GM18498 (cell line): ENCODE results near the gene RIN3.
A peak's percentile ranks its signal among the peaks of the same experiment; 100 is the strongest.

Experiments
- ATAC-seq: cut with Tn5 transposase; IDR thresholded peaks from one replicate; pipeline ENCODE4 v1.9.1; 2021; ENCODE audit warnings: mild to moderate bottlenecking, moderate library complexity; ENCODE audit not compliant: unreplicated experiment

RIN3 gene

DNA sequence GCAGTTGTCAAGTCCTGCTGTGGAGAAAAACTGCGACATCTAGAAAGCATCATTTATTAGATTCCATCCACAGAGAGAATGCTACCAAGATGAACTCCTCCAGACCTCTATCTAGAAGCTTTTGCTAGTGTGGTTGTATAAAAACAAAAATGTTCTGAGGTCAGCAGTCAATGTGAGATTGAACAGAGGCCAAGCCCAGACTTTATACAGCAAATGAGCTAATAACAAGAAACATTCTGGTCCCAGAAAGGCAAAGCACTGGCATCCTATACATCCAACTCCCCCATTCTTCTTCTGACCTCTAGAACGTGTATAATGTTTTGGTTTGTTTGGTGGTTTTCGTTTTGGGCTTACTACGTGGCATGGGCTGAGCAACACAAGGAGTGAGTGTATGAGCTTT, 26.7 kb upstream of the RIN3 start:
- no peak for ATAC-seq

DNA sequence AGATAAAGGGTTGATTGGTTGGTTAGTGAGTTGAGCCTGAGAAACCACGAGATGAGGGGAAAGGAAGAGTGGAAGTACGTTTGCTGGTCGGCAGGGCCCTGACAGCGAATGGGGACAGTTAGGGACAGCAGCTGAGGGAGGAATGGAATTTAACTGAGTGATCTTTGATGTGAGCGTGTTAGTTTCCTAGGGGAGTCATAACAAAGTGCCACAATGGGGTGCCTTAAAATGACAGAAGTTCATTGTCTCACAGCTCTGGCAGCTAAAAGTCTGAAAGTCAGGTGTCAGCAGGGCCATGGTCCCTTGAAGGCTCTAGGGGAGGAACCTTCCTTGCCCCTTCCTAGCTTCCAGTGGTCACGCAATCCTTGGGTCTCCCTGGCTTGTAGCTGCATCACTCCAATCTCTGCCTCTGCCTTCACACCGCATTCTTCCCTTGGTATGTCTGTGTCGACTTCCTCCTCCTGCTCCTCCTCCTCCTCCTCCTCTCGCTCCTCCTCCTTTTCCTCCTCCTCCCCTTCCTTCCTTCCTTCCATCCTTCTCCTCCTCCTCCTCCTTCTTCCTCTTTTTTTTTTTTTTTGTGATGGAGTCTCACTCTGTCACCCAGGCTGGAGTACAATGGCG, 26.0 kb upstream of the RIN3 start:
- no peak for ATAC-seq

DNA sequence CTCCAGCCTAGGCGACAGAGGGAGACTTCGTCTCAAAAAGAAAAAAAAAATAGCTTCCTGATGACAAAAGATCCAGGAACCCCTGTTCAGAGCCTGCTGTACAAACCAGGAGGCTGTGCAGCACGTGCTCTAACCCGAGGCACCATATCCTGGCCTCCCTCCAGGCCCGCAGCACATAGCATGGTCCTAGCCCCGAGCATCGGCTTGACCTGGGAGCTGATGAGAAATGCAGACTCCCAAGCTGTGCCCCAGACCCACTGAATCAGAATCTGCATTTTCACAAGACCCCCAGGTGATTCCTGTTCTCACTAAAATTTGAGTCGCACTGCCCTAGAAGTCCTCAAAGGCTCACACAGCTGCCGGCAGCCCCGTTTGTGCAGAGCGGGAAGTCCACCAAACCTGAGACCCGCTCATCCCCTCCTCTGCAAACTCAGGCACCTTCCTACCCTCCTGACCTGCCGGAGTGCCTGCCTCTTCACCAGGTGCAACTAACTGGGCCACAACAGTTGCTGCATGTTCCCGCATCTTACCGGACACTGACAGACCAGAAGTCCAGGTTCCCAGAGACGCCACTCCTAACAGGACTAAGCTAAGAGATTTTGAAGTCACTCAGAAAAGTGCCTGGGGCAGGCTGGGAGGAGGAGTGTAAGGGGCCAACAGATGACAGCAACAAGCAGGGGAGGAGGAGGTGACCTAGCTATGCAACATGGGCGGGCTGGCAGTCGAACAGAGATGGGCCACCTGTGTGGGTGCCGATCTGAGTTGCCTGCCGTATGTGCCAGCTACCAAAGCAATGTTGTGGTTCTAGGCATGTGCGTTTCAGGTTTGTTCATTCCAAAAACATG, 24.0 kb upstream of the RIN3 start:
- no peak for ATAC-seq

DNA sequence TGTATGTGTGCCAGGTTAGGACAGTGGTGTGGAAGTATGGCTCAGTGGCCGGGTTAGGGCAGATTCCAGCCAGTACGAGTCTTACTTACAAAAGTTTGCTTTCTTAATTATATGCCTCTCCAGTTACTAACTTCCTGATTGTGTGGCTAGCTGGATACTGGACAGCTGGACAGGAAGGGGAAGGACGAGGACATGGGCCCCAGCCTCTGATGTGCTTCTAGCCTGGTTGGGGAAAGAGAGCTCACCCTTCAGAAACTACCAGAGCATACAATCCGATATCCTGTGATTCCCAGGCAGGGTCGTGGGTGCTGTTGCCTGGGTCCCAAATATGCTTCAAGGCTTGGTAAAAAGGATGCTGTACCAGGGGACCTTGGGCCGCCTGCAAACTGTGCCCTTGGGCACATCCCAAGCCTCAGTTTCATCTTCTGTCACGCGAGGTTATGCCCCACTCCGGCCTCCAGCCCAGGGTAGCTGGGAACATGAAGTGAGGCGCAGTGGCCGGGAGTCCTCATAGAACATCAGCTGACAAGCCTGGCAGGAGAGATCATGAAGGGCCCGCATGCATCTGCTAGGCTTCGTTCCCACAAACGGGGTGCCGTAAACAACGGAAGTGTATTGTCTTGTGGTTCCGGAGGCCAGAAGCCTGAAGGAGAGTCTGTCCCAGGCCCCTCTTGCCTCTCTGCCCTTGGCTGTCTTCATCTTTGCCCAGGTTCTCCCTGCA, 23.2 kb upstream of the RIN3 start:
- ATAC-seq, result no peak

DNA sequence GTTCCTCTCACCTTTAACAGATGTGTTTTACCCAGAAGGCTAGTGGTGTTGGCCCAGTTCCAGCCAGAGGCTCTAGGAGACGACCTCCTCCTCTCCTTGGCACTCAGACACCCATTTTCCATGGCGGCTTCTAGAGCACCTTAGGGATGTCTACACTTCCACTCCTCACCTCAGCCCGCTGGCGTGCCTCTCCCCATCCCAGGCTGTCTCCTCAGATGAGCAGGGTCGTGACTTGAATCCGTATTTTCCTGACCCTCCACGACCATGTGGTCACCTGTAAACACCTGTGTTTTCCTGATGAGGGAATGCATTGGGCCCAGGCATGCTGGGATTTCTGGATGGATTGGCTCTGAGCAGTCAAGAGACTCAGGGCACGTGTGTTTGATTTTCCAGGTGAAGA, 21.8 kb upstream of the RIN3 start:
- no peak for ATAC-seq

DNA sequence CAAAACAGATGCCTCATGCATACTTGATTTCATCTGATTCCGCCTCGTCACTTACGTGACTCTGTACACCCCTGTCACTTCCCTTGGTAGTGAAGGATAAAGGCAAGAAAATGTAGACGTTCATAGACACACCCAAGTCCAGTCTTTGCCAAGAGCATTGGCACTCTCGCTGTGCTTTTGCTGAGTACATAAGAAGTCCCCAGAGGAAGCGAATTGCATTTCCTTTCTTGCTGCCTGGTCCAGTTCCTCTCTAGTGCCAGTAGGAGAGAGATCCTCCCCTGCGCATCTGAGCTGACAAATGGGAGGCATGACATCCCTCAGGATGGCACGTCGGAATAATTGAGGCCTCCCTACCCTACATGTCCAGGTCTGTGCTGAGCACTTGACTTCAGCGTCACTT, 21.3 kb upstream of the RIN3 start:
- no peak for ATAC-seq

DNA sequence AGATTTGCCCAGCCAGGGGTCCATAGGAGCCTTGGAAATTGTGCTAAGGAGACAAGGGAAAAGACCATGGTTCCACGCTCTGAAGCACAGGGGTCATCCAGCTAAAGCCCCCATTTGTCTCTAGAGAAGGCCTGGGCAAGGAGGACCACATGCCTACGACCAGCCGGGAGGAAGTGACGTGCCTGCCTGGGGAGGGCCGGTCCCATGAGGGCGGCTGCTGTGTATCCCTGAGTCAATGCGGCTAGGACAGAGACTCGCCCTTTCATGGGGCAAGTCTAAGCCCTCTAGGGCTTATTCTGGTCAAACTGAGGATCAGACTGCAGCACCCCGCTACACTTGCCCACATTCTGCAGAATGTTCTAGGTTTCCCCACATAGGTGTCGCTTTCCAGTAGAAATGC, 20.6 kb upstream of the RIN3 start:
- no peak for ATAC-seq

DNA sequence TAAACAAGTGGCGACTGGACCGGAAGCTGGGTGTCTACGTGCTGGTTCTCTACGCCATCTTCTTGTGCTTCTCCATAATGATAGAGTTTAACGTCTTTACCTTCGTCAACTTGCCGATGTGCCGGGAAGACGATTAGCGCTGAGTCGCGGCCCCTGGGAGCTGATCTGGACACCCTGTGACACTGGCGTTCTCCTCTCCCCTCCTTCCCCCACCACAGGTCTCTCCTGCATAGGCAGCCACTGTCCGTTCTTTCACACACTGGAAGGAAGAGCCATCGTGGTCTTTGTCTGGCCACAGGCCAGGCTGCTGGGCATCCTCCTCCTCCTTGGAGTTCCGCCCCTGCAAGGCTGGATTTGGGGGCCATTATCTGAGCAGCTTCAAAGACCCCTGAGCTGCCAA, 20.1 kb upstream of the RIN3 start:
- no peak for ATAC-seq

DNA sequence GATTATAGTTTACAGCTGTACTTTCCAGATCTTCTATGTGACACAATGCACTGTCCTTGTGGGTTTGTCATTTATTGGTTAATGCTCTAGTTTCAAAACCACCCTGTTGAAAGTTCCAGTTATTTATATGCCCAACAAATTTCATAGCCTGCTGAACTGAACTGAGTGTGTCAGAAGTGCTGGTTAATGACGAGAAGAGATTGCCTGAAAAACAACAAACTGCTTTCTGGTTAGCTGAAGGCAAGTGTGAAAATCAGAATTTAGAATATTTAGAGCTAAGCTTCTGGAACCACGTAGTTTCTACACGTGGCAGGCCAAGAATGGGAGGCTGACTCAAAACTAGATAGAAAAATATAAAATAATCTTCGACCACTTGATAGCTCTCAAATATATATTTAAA, 19.1 kb upstream of the RIN3 start:
- ATAC-seq, result peak; percentile 50

DNA sequence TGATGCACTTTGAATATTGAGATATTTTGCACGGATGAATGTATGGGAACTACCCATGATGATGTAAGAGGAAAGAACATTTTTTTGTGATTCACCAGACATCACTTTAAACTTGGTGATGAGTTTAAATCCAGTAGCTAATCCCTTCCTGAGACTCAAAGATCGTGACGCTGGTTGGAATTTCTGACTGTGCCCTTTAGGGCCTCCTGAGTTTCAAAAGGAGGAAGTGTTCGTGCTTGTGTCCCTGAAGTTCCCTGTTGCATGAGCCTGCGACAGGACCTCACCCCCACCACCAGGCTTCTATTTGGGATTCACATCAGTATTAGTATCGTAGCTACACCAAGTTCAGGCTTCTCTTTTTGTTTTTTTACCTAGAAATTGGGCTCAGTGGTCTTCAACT, 18.6 kb upstream of the RIN3 start:
- no peak for ATAC-seq

DNA sequence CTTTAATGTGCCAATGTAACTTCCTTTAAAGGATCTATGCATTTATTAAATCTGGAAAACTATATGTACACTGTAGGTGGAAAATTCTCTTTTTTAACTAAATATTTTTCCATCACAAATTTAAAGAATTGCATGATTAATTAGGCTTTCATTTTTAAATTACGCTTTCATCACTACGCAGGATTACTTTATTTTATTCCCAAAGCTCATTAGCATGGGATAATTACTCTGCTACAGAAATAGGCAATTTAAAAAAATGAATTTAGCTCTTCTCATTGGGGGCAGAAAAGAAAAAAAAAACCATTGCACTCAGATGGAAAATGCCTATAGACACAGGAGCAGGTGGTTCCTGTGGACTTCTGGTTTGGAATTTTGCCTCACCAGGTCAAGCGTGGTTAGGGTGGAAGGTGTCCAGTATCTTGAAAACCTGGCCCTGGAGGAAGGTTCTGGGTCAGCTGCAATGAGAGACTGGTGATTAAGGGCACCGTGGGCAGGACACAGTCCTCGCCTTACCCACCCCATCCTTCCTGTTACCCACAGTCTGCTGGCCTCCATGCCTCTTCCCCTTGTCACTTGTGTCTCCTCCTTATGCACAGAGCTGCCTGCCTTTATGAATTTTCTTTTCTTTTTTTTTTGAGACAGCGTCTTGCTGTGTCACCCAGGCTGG, 17.3 kb upstream of the RIN3 start:
- no peak for ATAC-seq

DNA sequence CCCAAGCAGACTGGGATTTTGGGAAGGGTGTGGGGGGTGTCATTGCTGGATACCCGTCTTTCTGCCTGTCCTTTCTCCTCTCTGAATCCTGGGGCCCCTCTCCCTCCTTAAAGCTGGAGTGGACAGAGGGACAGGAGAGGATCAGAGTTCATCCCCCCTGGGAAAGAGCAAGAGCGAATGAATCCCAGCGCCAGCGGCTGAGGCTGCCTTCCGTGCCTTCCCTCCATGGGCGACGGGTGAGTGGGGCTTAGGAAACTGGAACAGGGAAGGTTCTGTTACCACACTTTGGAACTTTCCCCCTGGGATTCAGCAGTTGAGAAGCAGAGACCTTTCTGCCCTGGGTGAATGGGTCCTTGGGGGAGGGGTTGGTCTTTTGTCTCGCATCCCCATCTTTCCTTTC, 16.2 kb upstream of the RIN3 start:
- no peak for ATAC-seq

DNA sequence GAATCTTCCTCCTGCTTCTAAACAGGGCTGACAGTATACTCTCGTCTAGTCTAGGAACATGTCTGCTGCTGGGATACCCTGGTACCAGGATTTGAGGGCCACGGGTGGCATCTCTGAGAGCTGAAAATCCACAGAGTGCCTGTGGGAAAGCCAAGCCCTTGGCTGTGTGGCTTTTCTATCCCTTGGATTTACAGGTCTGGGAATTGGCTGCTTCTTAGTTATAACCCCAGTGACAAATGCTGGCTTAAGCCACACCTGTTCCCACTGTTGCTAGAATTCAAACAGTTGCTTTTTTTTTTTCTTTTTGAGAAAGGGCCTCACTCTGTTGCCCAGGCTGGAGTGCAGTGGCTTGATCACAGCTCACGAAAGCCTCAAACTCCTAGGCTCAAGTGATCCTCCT, 14.3 kb upstream of the RIN3 start:
- no peak for ATAC-seq

DNA sequence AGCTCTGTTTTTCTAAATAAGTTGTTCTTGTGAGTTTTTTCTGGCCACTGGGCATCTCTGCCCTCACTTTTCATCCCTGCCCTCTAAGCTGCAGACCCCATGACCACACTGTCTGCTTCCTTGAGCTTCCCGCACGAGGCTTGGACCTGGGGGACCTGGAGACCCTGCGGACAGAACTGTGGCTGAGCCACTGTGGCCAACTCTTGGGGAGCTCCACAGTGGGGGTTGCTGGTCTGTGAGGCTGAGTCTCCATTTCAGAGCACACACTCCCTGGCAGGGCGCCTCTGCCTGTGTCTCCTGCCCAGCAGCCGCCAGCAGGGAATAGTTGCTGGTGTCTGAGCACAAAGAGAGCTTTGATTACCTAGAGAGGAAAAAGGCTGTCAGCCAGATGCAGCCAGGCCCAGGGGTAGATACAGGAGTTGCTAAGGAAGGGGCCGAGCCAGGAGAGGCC, 13.1 kb upstream of the RIN3 start:
- ATAC-seq, result no peak

DNA sequence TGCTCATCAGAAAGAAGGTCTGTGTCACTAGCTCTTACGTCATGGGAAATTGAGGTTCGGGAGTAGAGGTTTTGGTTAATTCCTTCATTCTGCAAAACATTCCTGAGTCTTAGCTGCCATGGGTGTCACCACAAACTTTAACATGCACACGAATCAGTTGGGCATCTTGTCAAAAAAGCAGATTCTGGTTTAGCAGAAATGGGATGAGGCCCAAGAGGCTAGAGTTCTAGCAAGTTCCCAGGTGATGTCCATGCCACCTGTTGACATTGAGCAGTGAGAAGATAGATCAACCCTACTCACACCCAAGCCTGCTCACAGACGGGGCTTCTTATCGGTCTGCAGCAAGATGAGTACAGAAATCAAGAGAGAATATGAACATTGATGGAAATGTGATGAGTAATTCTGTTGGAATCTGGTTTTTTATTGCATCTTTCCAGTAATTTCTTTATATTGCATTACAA, 11.7 kb upstream of the RIN3 start:
- no peak for ATAC-seq

DNA sequence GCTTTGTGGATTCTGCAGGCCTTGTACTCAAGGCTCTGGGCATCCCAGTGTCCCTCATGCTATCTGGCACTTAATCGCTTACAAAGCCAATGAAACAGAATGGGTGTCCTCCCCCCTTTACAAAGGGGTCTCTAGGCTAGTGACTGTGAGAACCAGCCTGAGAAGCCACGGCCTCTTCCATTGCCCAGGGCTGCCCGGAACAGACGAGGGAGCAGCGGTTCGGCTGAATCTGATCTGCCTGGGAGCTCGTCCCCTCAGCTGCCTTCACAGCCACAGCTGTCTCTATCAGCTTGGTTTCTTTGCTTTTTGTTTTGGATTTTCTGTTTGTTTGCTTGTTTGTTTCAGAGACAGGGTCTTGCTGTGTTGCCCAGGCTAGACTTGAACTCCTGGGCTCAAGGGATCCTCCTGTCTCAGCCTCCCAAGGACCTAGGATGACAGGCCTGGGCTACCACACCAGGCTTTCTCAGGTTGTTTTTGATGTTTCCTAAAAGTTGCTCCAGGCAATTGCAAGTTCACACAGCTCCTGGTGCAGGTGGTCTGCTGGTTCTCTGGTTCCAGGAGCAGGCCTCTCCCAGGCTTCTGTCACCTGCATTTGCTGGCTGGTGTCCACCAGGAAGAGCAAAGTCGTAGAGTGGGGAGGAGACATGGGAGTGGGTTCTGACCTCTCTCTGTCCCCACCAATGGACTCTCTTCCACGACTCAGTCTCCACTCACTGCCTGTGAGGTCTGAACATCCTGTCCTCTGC, 10.9 kb upstream of the RIN3 start:
- ATAC-seq, result no peak

DNA sequence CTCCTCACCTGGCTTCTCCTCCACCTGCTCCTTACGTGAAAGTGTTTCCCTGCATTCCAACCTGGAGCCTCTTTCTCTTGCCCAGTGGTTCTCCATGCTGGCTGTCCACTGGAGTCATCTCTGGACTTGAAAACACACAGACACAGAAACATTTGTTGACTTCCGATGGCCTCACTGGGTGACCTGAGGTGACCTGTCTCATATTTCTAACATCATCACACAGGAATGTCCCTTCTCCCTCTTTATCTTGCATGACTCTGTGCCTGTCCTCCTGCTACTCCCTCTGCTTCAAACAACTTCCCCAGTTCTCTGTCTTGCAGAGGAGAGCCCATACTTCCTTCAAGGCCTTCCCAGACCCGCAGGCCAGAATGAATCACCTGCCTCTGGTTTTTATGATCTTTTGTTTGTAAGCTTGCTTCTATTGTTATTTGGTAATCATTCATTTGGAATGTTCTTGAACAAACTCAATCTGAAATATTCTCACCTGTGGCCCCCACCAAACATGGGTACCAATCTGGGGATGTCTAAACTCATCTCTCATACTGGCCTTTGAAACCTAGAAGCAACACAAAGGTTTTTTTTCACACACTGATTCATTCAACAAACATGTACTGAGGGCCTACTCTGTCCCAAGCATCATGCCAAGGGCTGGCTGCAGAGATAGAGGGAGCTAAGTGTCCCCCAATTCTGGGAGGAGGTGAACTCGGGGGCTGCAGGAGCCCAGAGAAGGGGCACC, 9.7 kb upstream of the RIN3 start:
- ATAC-seq, result no peak

DNA sequence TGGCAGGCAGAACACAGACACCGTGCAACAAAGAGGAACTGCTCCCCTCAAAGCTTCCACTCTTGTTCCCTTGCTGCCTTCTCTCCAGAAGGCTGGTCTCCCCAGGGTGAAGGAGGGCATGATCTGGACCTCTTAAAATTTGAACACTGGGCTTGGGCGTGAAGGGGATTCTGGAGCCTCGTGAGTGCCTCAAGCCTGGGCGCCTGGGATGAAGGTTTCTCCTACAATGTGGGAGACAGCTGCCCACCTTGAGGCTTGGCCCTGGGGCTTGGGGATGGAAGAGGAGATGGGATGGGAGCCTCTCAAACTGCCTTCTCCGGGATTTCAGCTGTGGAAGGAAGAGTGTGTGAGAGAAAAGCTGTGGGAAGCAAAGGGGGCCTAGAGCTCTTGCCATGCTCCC, 7.8 kb upstream of the RIN3 start:
- no peak for ATAC-seq

DNA sequence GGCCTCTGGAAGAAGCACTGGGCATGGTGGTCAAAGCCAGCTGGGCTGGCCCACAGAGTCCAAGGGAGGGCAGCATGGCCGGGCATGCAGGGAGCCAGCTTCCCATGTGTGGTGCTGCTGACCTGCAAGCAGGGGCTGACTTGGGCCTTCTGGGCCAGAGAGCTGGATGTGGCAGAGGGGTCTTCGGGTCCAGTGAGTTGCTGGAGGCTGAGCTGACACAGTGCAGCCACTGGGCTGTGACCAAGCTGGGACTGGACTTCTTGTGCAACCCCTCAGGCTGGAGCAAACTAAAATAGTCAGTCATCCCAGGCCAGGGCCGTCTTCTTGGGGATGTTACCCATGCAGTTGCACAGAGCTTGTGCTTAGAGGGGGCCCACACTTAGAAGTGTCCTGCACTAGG, 7.3 kb upstream of the RIN3 start:
- no peak for ATAC-seq

DNA sequence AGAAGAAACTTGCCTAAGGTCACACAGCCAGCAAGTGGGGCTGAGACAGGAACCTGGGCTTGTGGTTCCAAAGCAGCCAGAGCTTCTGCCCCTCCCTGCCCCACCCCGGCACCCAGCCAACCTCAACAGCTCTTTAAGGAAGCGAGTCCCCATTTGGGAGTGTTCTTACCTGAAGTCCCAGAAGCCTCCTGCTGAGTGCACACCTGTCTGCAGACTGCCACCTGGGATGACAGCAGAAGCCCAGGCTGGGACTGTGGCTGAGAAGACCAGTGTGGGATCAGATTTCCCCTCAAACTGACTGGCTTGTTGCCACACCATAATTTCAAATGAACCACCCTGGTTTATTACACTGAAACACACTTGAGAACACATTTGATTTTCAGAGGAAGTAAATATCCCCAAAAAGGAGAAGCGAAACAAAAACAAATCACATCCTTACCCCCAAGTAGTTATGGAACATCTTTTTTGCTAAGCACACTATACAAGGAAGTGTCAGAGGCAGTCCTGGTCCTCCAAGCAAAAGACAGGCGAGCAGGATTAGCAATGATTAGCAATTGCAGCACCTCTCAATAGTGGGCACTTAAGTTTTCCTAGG, 6.3 kb upstream of the RIN3 start:
- ATAC-seq, result peak; percentile 53
